OCI-M2 (cell line): Measurements from ENCODE around the gene TOLLIP.

Experiments
- DNase-seq: peaks from one replicate; lab custom pipeline; 2025; ENCODE audit not compliant: unreplicated experiment; lab: John Stamatoyannopoulos, UW

Gene TOLLIP

GRCh38 chr11:1233351-1234053 lies 75.9 kb downstream of the TOLLIP start:
- no peak for DNase-seq

GRCh38 chr11:1232883-1233321 lies 76.5 kb downstream of the TOLLIP start:
- no peak for DNase-seq

GRCh38 chr11:1232021-1232882 lies 77.2 kb downstream of the TOLLIP start:
- no peak for DNase-seq

- no peak for DNase-seq
These were observed 77.9 kb downstream of the TOLLIP start for GRCh38 chr11:1231396-1232020.

GRCh38 chr11:1230456-1231395 lies 78.7 kb downstream of the TOLLIP start:
- no peak for DNase-seq

GRCh38 chr11:1230121-1230455 lies 79.3 kb downstream of the TOLLIP start:
- DNase-seq: no peak

GRCh38 chr11:1229471-1230120 lies 79.8 kb downstream of the TOLLIP start:
- DNase-seq: no peak

- DNase-seq: no peak
These were observed 80.4 kb downstream of the TOLLIP start for GRCh38 chr11:1228921-1229451.

- no peak for DNase-seq
These were observed 81.2 kb downstream of the TOLLIP start for GRCh38 chr11:1228101-1228821.

- no peak for DNase-seq
These were observed 81.8 kb downstream of the TOLLIP start for GRCh38 chr11:1227551-1228100.

- DNase-seq: no peak
These were observed 82.4 kb downstream of the TOLLIP start for GRCh38 chr11:1226986-1227550.

- no peak for DNase-seq
These were observed 83.0 kb downstream of the TOLLIP start for GRCh38 chr11:1226226-1226985.

GRCh38 chr11:1225386-1226225 lies 83.8 kb downstream of the TOLLIP start:
- DNase-seq: no peak

GRCh38 chr11:1224491-1225385 lies 84.7 kb downstream of the TOLLIP start:
- no peak for DNase-seq
